Left kidney (tissue), 2 donors: Measurements from ENCODE around the gene CD99. TPM values are rescaled to one million over a fixed set of nuclear protein-coding genes. Genes with fewer than 3 reads are reported as not detected.
"Not testable (repeated sequence)": the region's sequence is repeated elsewhere in the genome, so short reads cannot be mapped to it uniquely, and the experiment has no call there.

ENCODE experiments used
- DNase-seq: peaks from one replicate; pipeline ENCODE4 v3.0.0-alpha.2; 2013
- polyA plus RNA-seq: library from polyadenylated mRNA; unstranded; fragments of 120-200 nt; gene quantifications from one replicate; pipeline ENCODE4 v1.2.1, GENCODE V29; 2013; ENCODE audit not compliant: insufficient read length

The CD99 gene
- polyA plus RNA-seq, 1 donor: 178 TPM

DNA sequence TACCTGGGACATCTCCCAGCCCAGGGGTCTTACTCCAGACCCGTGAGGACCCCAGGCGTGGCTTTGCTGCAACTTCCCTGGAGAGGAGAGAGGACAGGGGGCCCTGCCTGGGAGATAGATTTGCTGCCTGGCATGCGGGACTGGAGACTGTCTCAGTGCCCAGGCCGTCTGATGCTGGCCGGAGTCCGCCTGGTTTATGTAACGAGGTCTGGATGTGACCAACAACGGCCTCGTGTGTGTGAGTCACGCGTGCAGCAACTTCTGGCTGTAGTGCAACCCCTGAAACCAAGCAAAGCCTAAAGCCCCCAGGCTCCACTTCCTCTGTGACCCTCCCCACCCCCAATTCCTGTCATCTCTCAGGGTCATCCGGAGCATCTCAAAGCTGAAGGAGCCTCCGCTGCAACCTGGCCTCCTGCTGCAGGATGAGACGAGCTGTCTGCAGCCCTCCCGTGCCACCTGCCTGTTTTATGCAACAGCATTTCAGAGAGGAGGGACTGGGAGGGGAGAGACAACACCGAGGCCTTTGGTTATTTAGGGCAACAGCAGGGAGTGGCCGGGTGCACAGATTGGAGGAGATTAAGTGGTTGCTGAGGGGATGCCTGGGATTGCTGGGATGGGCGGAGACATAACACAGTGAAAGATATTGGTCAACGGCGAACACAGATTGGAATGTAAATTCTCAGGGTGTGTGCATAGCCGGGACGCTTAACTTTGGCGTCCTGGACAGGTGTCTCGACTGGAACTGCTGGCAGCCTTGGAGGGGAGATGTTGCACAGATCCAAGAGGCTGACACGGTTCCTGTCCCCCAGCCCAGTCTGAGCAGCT lies 76.7 kb downstream of the CD99 start:
- DNase-seq: no peak

- no peak for DNase-seq
Observed at GRCh38 chrX:2769615-2770014, 78.5 kb downstream of the CD99 start.

- not testable (repeated sequence) for DNase-seq
Observed at GRCh38 chrX:2773166-2774055, 82.3 kb downstream of the CD99 start.

DNA sequence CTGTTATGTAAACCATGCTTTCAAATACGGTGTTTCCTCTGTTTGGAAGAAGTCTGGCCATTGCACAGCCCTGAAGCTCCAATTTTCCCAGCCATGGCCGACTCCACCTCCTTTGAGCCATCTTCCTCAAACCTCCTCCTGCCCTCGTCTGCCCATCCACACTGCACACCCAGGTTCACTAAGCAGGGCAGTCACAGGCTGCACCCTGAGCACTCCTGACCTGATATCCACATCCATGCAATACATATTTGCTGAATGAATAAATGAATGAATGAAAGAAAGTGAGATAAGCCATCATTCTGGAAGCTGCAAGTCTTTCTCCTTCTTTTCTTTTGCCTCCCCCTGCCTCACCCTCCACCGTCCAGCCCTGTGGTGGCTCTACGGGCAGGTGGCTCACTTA lies 83.0 kb downstream of the CD99 start:
- no peak for DNase-seq

DNA sequence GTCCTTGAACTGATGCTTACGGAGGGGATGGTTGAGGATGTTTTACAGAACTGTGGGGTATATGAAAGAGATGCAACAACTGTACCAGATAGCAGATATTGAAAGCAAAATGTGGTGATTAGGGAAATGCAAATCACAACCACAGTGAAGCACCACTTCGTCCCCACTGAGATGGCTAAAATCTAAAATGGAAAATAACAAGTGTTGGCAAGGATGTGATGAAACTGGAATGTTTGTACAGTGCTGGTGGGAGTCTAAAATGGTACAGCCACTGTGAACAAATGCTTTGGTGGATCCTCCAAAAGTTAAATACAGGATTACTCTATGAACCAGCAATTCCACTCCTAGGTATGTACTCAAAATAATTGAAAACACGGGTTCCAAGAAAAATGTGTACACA lies 83.7 kb downstream of the CD99 start:
- DNase-seq: no peak

- DNase-seq: not testable (repeated sequence)
Observed at GRCh38 chrX:2780472-2781225, 89.6 kb downstream of the CD99 start.

- no peak for DNase-seq
Observed at GRCh38 chrX:2781226-2781571, 90.1 kb downstream of the CD99 start.

GRCh38 chrX:2781698-2782097 lies 90.6 kb downstream of the CD99 start:
- DNase-seq: no peak

DNA sequence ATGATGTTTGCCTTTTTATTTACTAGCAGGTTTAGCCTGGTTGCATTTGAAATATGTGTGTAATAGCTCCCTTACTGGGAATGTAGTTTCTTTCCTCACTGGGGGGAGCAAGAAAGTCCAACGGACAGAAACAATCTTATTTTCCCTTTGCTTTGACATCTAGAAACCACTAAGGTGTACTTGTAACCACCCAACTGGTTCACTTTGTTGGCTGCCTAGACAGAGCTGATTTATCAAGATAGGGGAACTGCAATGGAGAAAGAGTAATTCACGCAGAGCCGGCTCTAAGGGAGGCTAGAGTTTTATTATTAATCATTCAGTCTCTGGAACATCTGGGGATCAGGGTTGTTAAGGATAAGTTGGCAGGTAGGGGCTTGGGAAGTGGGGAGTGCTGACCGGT lies 91.1 kb downstream of the CD99 start:
- DNase-seq: no peak

GRCh38 chrX:2782778-2783177 lies 91.7 kb downstream of the CD99 start:
- no peak for DNase-seq

GRCh38 chrX:2784026-2784425 lies 92.9 kb downstream of the CD99 start:
- DNase-seq: no peak

DNA sequence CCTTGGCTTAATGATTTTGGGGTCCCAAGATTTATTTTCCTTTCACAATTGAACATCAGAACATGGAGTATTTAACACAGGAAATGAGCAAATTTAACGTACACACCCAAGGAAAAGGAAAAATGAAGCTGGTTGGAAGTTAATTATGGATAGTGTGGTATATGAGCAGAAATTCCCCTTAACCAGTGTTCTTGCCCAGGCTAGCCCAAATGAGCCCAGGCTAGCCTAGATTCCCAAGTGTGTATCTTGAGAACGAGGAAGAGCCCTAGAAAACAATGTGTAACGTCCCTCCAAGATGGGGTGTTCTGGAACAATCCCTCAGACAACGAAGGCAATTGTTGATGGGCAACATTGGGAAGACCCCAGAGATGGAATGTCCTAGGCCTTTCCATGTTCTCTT lies 94.4 kb downstream of the CD99 start:
- no peak for DNase-seq

- no peak for DNase-seq
Observed at GRCh38 chrX:2788980-2789379, 97.9 kb downstream of the CD99 start.

DNA sequence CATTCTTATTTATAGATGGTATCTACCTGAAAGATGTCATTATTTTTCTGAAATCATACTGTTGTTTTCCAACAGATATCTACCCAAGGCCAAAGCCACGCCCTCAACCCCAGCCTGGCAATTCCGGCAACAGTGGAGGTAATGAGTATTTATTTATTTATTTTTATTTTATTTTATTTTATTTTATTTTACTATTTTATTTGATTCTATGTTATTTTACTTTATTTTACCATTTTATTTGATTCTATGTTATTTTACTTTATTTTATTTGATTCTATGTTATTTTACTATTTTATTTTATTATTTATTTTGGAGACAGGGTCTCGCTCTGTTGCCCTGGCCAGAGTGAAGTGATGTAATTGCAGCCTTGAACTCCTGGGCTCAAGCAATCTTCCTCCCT lies 98.5 kb downstream of the CD99 start:
- no peak for DNase-seq

Other genes starting within 250 kb of the CD99 start
- 27.5 TPM for gene DHRSX, start 190.3 kb upstream of the CD99 start, polyA plus RNA-seq
- 40.9 TPM for gene ZBED1, start 190.3 kb upstream of the CD99 start, polyA plus RNA-seq
- gene XG, start 60.7 kb downstream of the CD99 start, polyA plus RNA-seq: 0.65 TPM
- gene GYG2, start 137.6 kb downstream of the CD99 start, polyA plus RNA-seq: 17.7 TPM
- 58.8 TPM for gene ARSD, start 238.0 kb downstream of the CD99 start, polyA plus RNA-seq